Upper lobe of left lung (tissue), 6 donors: ENCODE measurements around the gene ECHS1. TPM values are rescaled to one million over a fixed set of nuclear protein-coding genes. Genes with fewer than 3 reads are reported as not detected.
A peak's percentile ranks its signal among the peaks of the same experiment; 100 is the strongest.

Experiments
- ATAC-seq, 2 donors: fragments of 200-7000 bp; cut with Tn5 transposase; one replicate each; pipeline ENCODE4 v1.9.1; 2022; ENCODE audit warnings: mild to moderate bottlenecking in 2 of 2, moderate library complexity in 2 of 2; ENCODE audit not compliant: low FRiP score in 2 of 2
- DNase-seq, 2 donors: peaks; one replicate each; pipeline ENCODE4 v3.0.0-alpha.2; 2019 to 2020
- H3K27ac ChIP-seq, 4 donors: fragments of 200-600 bp; sonication (generic); one replicate each; pipeline ENCODE4 v1.5.1; 2016 to 2019
- H3K27me3 ChIP-seq, 4 donors: fragments of 200-600 bp; sonication (generic); one replicate each; pipeline ENCODE4 v1.5.1; 2017 to 2019
- H3K36me3 ChIP-seq, 4 donors: fragments of 200-600 bp; sonication (generic); one replicate each; pipeline ENCODE4 v1.5.1; 2016 to 2019
- H3K4me1 ChIP-seq, 4 donors: fragments of 200-600 bp; sonication (generic); one replicate each; pipeline ENCODE4 v1.5.1; 2018 to 2019
- H3K4me3 ChIP-seq, 4 donors: fragments of 200-600 bp; sonication (generic); one replicate each; pipeline ENCODE4 v1.5.1; 2017 to 2019; ENCODE audit warnings: mild to moderate bottlenecking in 2 of 4, moderate library complexity in 1 of 4
- H3K9me3 ChIP-seq, 4 donors: fragments of 200-600 bp; sonication (generic); one replicate each; pipeline ENCODE4 v1.5.1; 2018 to 2019
- CTCF ChIP-seq, 6 experiments: fragments of 450-650 bp in 4 of 6; fragments of 200-600 bp in 2 of 6; sonication (generic) in 2 of 6; IDR thresholded peaks; one replicate each; pipeline ENCODE4 v1.5.1; 2016 to 2019; ENCODE audit warnings: antibody characterized with exemption in 6 of 6
- EP300 ChIP-seq, 4 donors: sonication (generic); formaldehyde crosslinking; IDR thresholded peaks; one replicate each; pipeline ENCODE4 v1.5.1; 2017; ENCODE audit warnings: antibody characterized with exemption in 4 of 4, control low read depth in 2 of 4
- POLR2A ChIP-seq, 4 donors: fragments of 450-650 bp; IDR thresholded peaks; one replicate each; pipeline ENCODE4 v1.5.1; 2016 to 2017; ENCODE audit warnings: antibody characterized with exemption in 4 of 4, mild to moderate bottlenecking in 2 of 4
- POLR2AphosphoS5 ChIP-seq, 2 donors: sonication (generic); formaldehyde crosslinking; IDR thresholded peaks; one replicate each; pipeline ENCODE4 v1.5.1; 2017; ENCODE audit warnings: antibody characterized with exemption in 2 of 2
- WGBS, 2 donors: methylation state at CpG; one replicate each; pipeline ENCODE4 v1.1.5; 2017 to 2018; 5-methylcytosine and 5-hydroxymethylcytosine counted together
- total RNA-seq, 6 donors: library from RNA; depleted of rRNA in 4 of 6; stranded (reverse); fragments of >200 nt in 4 of 6; gene quantifications; one replicate each; pipeline versions ENCODE4 v1.1.0 to v1.2.1, GENCODE V29; 2016 to 2021
- donor health status: DM: no; HTN: no; CAD: no; lungs with moderate emphysema.
- donor health status: DM: no; HTN: yes; CAD: no; lungs with severe emphysema.

ECHS1 gene
- 10 to 100 TPM; 32.5 to 69.6 (median 53.2) TPM for total RNA-seq

GRCh38 chr10:133373174-133374090, at the start of gene ECHS1:
Gene ECHS1, minus strand, starts transcription at chr10:133373354. Its CDS starts 21 bp downstream, at chr10:133373333.
- peak; percentile 97 to 99 for ATAC-seq
- TF ChIP-seq POLR2AphosphoS5 (IDR thresholded peaks at IDR 0.05) = peak in 1 of 2 donors; percentile 36
- no peak for TF ChIP-seq CTCF (IDR thresholded peaks at IDR 0.05)
- TF ChIP-seq POLR2A (IDR thresholded peaks at IDR 0.05) = peak in 2 of 4 donors; percentile 51 to 82
- TF ChIP-seq EP300 (IDR thresholded peaks at IDR 0.05) = no peak
- Histone ChIP-seq H3K4me3 (peak within 1 kb of the TSS; percentile 70 to 98 (median 88)), H3K36me3 (peaks cover 5 to 21% (median 19%) of the 10 kb centered on the region in 4 donors), H3K27ac (peak within 1 kb of the TSS; percentile 87 to 93 (median 90)), H3K9me3 (no peaks in the 10 kb centered on the region), H3K4me1 (peaks cover 22 to 34% (median 23%) of the 10 kb centered on the region in 4 donors), H3K27me3 (no peaks in the 10 kb centered on the region)
- 0 to 1% methylated on average over 16 to 53 of the region's 89 CpGs for WGBS, 2 donors
- peak; percentile 98 to 100 for DNase-seq

GRCh38 chr10:133422223-133422806, 49.2 kb upstream of the ECHS1 start:
- no peak overlapping the region for H3K27ac ChIP-seq
- no peak for TF ChIP-seq EP300 (IDR thresholded peaks at IDR 0.05)
- no peak for TF ChIP-seq CTCF (IDR thresholded peaks at IDR 0.05)
- no peak for TF ChIP-seq POLR2A (IDR thresholded peaks at IDR 0.05)
- no peak for TF ChIP-seq POLR2AphosphoS5 (IDR thresholded peaks at IDR 0.05)
- peaks cover 0 to 26% (median 24%) of the 10 kb centered on the region in 4 donors for H3K36me3 ChIP-seq
- H3K4me3 ChIP-seq = no peak overlapping the region
- H3K9me3 ChIP-seq = no peaks in the 10 kb centered on the region
- H3K4me1 ChIP-seq = peaks cover 2 to 13% (median 5%) of the 10 kb centered on the region in 4 donors
- 86 to 88% methylated on average over 8 to 16 of the region's 16 CpGs for WGBS, 2 donors
- peaks cover 0 to 9% (median 3%) of the 10 kb centered on the region in 4 donors for H3K27me3 ChIP-seq
- DNase-seq (no peak), ATAC-seq (no peak)

- no peak for TF ChIP-seq POLR2AphosphoS5 (IDR thresholded peaks at IDR 0.05)
- TF ChIP-seq EP300 (IDR thresholded peaks at IDR 0.05) = no peak
- TF ChIP-seq POLR2A (IDR thresholded peaks at IDR 0.05) = no peak
- no peak for TF ChIP-seq CTCF (IDR thresholded peaks at IDR 0.05)
- Histone ChIP-seq H3K4me1 (peaks cover 2 to 13% (median 5%) of the 10 kb centered on the region in 4 donors), H3K4me3 (no peak overlapping the region), H3K9me3 (no peaks in the 10 kb centered on the region), H3K27me3 (peaks cover 0 to 9% (median 3%) of the 10 kb centered on the region in 4 donors), H3K36me3 (peaks cover 0 to 26% (median 24%) of the 10 kb centered on the region in 4 donors), H3K27ac (no peak overlapping the region)
- DNase-seq (peak in 1 of 2 donors; percentile 78), ATAC-seq (no peak)
- 83 to 85% methylated on average over 4 to 15 of the region's 17 CpGs for WGBS, 2 donors
Measured at GRCh38 chr10:133421336-133422222, 48.4 kb upstream of the ECHS1 start.

GRCh38 chr10:133420579-133420978, 47.4 kb upstream of the ECHS1 start:
- 83 to 86% methylated on average over 5 to 6 of the region's 6 CpGs for WGBS, 2 donors
- peaks cover 0 to 9% (median 3%) of the 10 kb centered on the region in 4 donors for H3K27me3 ChIP-seq
- peaks cover 0 to 28% (median 24%) of the 10 kb centered on the region in 4 donors for H3K36me3 ChIP-seq
- peaks cover 2 to 13% (median 5%) of the 10 kb centered on the region in 4 donors for H3K4me1 ChIP-seq
- H3K9me3 ChIP-seq = no peaks in the 10 kb centered on the region
- no peak for TF ChIP-seq CTCF (IDR thresholded peaks at IDR 0.05)
- no peak for TF ChIP-seq POLR2AphosphoS5 (IDR thresholded peaks at IDR 0.05)
- no peak for TF ChIP-seq POLR2A (IDR thresholded peaks at IDR 0.05)
- TF ChIP-seq EP300 (IDR thresholded peaks at IDR 0.05) = no peak
- H3K27ac ChIP-seq = no peak overlapping the region
- H3K4me3 ChIP-seq = no peak overlapping the region
- DNase-seq (peak in 1 of 2 donors; percentile 30), ATAC-seq (no peak)
